ENCODE data around the gene SCAP.
"Not testable (repeated sequence)": the region's sequence is repeated elsewhere in the genome, so short reads cannot be mapped to it uniquely, and the experiment has no call there.

DNA sequence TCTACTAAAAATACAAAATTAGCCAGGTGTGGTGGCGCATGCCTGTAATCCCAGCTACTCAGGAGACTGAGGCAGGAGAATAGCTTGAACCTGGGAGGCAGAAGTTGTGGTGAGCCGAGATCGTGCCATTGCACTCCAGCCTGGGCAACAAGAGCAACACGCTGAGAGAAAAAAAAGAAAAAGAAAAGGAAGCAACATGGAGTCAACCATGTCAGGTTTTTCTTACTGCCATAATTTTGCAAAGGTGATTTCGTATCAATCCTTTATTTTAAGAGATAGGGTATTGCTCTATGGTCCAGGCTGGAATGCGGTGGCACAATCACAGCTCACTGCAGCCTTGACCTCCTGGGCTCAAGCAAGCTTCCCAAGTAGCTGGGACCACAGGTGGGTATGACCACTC, 4.5 kb upstream of the SCAP start:
- not testable (repeated sequence) for TF ChIP-seq CTCF (IDR thresholded peaks at IDR 0.05); EZH2 (IDR thresholded peaks at IDR 0.05; ENCODE audit: borderline replicate concordance, insufficient read depth, low read depth, low read length, poor library complexity, severe bottlenecking)

All from B cell (primary cell).